SHP77 (cell line): ENCODE data around the gene HNRNPM.
"Not testable (repeated sequence)": the region's sequence is repeated elsewhere in the genome, so short reads cannot be mapped to it uniquely, and the experiment has no call there.

Experiments used
- DNase-seq, 2 experiments: peaks; one replicate each; lab custom pipeline; 2025; lab: John Stamatoyannopoulos, UW

HNRNPM gene

GRCh38 chr19:8444677-8445487 lies at the start of gene HNRNPM:
Gene HNRNPM (plus strand): TSS chr19:8444975. CDS start chr19:8444999, 24 bp downstream.
- peak; percentile 97 for DNase-seq

DNA sequence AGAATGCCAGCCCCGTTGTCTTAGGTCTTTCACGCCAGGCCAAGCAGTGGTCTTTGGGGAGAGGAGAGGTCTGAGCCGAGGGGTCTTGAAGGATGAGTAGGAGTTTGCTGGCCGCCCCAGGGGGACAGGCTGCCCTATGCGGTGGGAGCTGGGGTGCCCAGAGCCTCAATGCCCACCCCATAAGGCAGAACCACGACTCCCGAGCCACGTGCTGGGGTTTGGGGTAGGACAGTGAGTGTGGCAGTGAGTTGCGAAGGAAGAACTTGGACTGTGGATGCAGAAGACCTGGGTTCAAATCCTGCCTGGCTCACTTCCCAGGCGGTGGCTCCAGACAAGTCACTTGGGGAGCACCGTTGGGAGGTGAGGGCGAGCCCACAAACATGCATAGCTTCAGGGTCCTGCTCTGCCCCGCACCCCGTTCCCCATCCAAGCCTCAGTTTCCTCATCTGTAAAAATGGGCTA lies 49.1 kb upstream of the HNRNPM start:
- no peak for DNase-seq

GRCh38 chr19:8396185-8396562 lies 48.6 kb upstream of the HNRNPM start:
- DNase-seq, result no peak

GRCh38 chr19:8396563-8397203 lies 48.1 kb upstream of the HNRNPM start:
- DNase-seq, result peak in 1 of 2 experiments; percentile 32

GRCh38 chr19:8397271-8397670 lies 47.5 kb upstream of the HNRNPM start:
- DNase-seq, result no peak

DNA sequence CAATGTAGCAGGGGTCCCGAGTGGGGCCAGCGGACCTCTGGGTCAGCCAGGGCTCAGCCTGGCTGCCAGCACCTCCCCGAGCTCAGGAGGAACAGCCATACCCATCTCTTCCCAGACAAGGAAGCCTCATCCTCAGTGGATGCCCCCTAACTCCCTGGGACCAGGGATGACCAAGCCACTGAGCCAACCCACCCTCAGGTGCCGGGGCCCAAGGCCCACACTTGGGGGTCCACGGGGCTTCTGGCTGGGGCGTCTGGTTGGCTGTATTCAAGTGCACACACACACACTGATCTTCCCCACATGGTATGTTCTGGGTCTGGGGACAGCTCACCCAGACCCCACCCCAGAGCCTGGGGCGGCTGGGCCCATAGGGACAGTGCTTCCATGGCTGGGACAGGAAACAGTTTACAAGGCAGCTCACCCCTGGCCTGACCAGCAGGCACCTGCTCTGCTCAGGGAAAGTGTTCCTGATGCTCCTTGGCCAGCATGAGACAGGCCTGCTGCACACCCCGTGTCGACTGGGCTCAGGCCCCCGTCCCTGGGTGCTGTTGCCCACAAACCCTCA lies 46.9 kb upstream of the HNRNPM start:
- DNase-seq, result no peak

GRCh38 chr19:8398311-8398771 lies 46.4 kb upstream of the HNRNPM start:
- no peak for DNase-seq

DNA sequence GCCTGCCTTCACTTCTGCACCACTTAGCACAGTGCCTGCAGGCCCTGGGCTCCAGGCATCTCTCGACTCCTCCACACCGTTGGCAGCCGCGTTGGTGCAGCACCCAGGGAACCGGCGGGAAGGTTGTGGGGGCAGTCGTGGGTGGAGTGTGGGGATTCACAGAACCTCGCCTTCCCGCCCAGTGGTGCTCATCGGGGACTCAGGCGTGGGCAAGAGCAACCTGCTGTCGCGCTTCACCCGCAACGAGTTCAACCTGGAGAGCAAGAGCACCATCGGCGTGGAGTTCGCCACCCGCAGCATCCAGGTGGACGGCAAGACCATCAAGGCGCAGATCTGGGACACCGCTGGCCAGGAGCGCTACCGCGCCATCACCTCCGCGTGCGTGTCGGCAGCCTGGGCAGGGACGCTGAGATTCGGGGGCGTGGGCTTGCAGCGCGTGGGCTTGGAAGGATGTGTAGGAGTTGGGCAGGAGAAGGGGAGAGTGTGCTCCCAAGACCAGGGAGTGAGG lies 45.0 kb upstream of the HNRNPM start:
- no peak for DNase-seq

GRCh38 chr19:8401981-8402411 lies 42.8 kb upstream of the HNRNPM start:
- DNase-seq, result no peak

DNA sequence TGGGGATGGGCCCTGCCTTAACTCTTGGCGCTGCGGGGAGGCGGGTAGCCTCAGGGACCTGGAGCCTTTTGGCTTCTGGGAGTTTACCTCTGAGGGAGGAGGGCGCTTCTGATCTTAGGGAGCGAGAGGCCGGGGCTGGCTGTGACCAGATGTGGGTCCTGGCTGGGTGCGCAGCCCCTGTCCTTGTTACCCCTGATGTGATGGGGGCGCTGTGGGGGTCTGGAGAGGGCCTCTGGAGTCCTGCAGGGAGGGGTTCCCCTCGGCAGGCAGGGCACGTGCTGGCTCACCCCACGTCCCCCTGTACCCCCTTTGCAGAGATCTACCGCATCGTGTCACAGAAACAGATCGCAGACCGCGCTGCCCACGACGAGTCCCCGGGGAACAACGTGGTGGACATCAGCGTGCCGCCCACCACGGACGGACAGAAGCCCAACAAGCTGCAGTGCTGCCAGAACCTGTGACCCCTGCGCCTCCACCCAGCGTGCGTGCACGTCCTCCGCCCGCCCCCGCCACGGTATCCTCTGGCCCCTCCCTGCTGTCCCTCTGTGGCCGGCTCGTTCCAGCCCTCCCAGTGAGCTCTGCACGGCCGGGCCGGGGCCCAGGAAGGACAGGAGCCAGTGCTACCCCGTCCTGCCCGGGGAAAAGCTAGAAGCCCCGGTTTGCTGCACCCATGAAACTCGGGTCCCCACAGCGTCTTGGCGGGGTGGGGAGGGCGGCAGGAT lies 41.5 kb upstream of the HNRNPM start:
- no peak for DNase-seq

- no peak for DNase-seq
Observed at GRCh38 chr19:8403820-8404109, 41.0 kb upstream of the HNRNPM start.

DNA sequence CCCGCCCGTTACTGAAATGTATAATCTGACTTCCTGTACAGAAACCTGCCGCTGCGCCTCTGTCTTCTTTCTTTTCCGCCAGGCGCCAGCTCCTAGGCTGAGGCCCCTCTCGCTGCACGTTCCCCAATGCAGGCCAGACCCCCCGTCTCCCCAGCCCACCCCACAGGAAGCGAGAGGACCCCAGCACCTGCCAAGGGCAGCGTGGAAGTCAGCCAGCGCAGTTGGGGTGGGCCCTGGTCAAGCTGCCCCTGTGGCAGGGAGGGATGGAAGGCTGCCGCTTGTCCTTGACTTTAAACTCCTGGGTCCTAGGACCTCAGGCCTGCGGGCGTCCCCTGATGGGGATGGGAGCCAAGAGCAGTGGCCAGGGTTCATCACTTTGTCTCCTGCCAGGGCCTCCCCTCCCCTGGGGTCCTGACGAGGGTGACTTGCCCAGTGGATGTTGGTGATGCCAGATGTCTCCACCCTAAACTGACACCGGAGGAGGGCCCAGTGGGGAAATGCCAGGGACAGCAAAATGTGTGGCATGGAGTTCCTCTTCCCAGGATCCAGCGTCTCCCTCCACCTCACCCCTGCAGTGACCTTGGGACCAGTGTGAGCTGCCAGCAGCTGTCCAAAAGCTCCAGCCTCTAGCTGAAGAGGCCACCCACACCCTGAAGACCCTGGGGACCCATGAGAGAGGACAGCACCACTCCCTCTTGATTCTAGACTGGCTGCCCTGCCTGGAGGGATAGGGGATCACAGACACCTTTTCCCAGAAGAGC lies 40.2 kb upstream of the HNRNPM start:
- no peak for DNase-seq

GRCh38 chr19:8410718-8411117 lies 34.1 kb upstream of the HNRNPM start:
- not testable (repeated sequence) for DNase-seq

DNA sequence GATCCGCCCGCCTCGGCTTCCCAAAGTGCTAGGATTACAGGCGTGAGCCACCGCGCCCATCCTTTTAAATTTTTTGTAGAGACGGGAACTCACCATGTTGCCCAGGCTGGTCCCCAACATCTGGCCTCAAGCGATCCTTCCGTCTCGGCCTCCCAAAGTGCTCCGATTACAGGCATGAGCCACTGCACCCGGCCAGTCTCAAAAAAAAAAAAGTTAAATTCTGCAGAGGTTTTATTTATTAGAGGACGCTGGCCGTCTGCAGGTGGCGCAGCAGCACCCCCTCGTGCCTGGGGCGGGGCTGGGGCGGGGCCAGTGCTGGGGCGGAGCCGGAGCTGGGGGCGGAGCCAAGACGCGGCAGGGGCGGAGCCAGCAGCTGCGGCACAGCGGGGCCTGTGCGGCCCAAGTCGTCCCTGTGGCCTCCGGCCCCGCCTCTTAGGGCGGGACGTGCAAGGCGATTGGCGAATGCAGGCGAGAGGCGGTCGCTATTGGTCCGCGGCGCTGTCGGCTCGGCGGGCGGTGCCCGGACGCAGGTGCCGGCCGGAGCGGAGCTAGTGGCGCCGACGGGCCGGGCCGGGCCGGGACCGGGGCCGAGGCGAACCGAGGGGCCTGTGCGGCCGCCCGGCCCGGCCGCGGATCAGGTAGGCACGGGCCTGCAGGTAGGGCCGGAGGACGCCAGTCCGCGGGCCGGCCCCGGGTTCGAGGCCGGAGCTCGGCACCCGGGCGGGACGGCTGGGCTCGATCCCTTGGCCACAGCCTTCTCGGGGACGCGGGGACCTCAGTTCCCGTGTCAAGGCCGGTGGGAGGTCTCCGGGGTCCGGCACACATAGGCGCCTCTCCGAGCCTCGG lies 31.8 kb upstream of the HNRNPM start, which contains the start of gene MARCHF2:
TSS of gene MARCHF2 (plus strand) at position 523 of the 846 bp plus-strand sequence. CDS start 8,536 bp downstream, outside the sequence.
- DNase-seq, result peak; percentile 82 to 93

DNA sequence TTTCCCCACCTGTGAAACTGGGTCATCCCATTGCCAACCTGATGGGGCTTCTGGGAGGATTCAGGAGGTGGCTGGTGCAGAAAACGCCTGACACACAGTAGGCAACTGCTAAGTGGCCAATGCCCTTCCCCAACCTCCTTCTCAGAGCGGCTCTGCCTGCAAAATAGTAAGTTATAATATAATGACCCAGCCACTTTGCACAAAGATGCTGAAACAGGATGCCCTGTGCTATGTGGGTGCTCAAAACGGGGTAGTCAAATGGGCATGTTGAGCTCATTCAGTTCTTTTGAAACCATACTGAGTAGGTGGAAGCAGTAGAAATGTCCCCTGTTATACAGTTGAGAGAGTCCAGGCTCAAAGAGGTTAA lies 31.2 kb upstream of the HNRNPM start:
- DNase-seq, result no peak

- DNase-seq, result no peak
Observed at GRCh38 chr19:8416796-8417195, 28.0 kb upstream of the HNRNPM start.

- DNase-seq, result no peak
Observed at GRCh38 chr19:8421484-8422461, 23.0 kb upstream of the HNRNPM start.

DNA sequence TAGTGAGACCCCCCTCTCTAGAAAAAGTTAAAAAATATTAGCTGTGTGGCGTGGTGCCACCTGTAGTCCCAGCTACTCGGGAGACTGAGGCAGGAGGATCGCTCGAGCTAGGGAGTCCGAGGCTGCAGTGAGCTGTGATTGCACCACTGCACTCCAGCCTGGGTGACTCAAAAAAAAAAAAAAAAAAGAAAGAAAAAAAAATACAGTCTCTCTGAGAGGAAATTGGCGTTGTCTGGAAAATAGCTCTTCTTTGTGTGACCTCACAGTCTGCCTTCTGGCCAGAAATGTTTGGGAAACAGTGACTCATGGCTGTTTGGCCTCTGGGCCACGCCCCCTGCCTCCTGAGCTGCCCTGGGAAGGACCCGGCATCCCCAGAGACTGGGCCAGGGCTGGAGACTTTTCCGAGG lies 21.0 kb upstream of the HNRNPM start:
- peak; percentile 45 to 75 for DNase-seq

DNA sequence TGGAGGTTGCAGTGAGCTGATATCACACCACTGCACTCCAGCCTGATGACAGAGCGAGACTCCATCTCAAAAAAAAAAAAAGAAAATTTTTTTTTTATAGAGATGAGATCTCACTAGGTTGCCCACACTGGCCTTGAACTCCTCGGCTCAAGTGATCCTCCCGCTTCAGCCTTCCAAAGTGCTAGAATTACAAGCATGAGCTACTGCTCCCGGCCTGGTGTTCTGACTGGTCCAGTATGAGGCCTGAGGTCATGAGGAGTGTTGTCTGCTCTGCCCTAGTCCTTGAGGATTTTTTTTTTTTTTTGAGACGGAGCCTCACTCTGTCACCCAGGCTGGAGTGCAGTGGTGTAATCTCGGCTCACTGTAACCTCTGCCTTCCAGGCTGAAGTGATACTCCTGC lies 19.4 kb upstream of the HNRNPM start:
- DNase-seq, result not testable (repeated sequence)
